Caco-2 (cell line): ENCODE results near the gene MYO5B. TPM values are rescaled to one million over a fixed set of nuclear protein-coding genes. Genes with fewer than 3 reads are reported as not detected.

Source experiments
- BruUV-seq: library from RNA; stranded (reverse); fragments of 400-500 nt; replicated peaks from 2 replicates; lab custom pipeline; 2021; lab: Mats Ljungman, UMichigan
- CTCF ChIA-PET: fragments of 300-600 bp; sonication (Branson Sonifier 250); formaldehyde crosslinking; loops from one replicate; lab custom pipeline; 2022; ENCODE audit warnings: antibody characterized with exemption; lab: Charles Lee
- POLR2A ChIA-PET: fragments of 300-600 bp; sonication (Branson Sonifier 250); formaldehyde crosslinking; loops from one replicate; lab custom pipeline; 2022; ENCODE audit warnings: antibody characterized with exemption; lab: Charles Lee
- DNase-seq, 2 experiments: peaks; one replicate each; pipeline versions ENCODE4 v3.0.0 to v3.0.0-alpha.2; 2020 to 2022
- H3K27me3 ChIP-seq: replicated peaks from 2 replicates; pipeline ENCODE4 v1.6.0; 2011; ENCODE audit warnings: low read length; ENCODE audit not compliant: control insufficient read depth, insufficient read depth
- H3K36me3 ChIP-seq: 2 replicates; pipeline ENCODE4 v1.5.1; 2011; ENCODE audit warnings: low read length; ENCODE audit not compliant: control insufficient read depth, insufficient read depth
- H3K4me1 ChIP-seq: fragments of 250-450 bp; sonication (Bioruptor Pico); 2 replicates; pipeline ENCODE4 v1.5.1; 2020; ENCODE audit warnings: mild to moderate bottlenecking
- H3K4me3 ChIP-seq: 2 replicates; pipeline ENCODE4 v1.5.1; 2011; ENCODE audit warnings: low read depth, mild to moderate bottlenecking, control low read depth, low read length
- H3K9me3 ChIP-seq: fragments of 250-450 bp; sonication (Bioruptor Pico); 2 replicates; pipeline ENCODE4 v1.5.1; 2020; ENCODE audit warnings: mild to moderate bottlenecking, moderate library complexity
- H3K27ac Mint-ChIP-seq: one replicate; pipeline ENCODE4 v1.8.0; 2022; ENCODE audit warnings: mixed read lengths; ENCODE audit not compliant: unreplicated experiment
- H3K27me3 Mint-ChIP-seq: one replicate; pipeline ENCODE4 v1.8.0; 2022; ENCODE audit warnings: mixed read lengths; ENCODE audit not compliant: insufficient read depth, unreplicated experiment
- H3K36me3 Mint-ChIP-seq: one replicate; pipeline ENCODE4 v1.8.0; 2022; ENCODE audit warnings: mild to moderate bottlenecking, mixed read lengths; ENCODE audit not compliant: insufficient read depth, unreplicated experiment
- H3K4me1 Mint-ChIP-seq: one replicate; pipeline ENCODE4 v1.8.0; 2022; ENCODE audit warnings: low read depth, mixed read lengths; ENCODE audit not compliant: unreplicated experiment
- H3K4me3 Mint-ChIP-seq: one replicate; pipeline ENCODE4 v1.8.0; 2022; ENCODE audit warnings: mild to moderate bottlenecking, moderate library complexity, mixed read lengths; ENCODE audit not compliant: unreplicated experiment
- H3K9me3 Mint-ChIP-seq: one replicate; pipeline ENCODE4 v1.8.0; 2022; ENCODE audit warnings: mixed read lengths; ENCODE audit not compliant: unreplicated experiment
- CTCF ChIP-seq, 2 experiments: fragments of 200-600 bp in 1 of 2; IDR thresholded peaks; 1 replicate in 1 of 2; 2 replicates in 1 of 2; pipeline versions ENCODE4 v1.5.1 to v1.8.0; 2011 to 2022; ENCODE audit warnings: antibody characterized with exemption in 1 of 2, control low read depth in 1 of 2, inconsistent platforms in 1 of 2, low read depth in 1 of 2, low read length in 1 of 2, mild to moderate bottlenecking in 1 of 2, moderate library complexity in 1 of 2; ENCODE audit not compliant: insufficient read depth in 1 of 2, severe bottlenecking in 1 of 2, unreplicated experiment in 1 of 2
- intact Hi-C: fragments of 100-400 bp; cut with micrococcal nuclease; formaldehyde crosslinking; loops from one replicate; pipeline ENCODE4 v1.10.0; 2022; ENCODE audit not compliant: unreplicated experiment
- total RNA-seq: library from RNA; stranded (reverse); gene quantifications from 2 replicates; pipeline ENCODE4 v1.2.3, GENCODE V29; 2022

Gene MYO5B
- total RNA-seq, 1 experiment from 2014 or later = 28.3 TPM

- CTCF ChIA-PET = no interaction called here
- Histone ChIP-seq H3K36me3 (no peaks in the 10 kb centered on the region), H3K27me3 (no peaks in the 10 kb centered on the region), H3K9me3 (no peaks in the 10 kb centered on the region), H3K4me1 (peaks cover 7% of the 10 kb centered on the region), H3K4me3 (no peak overlapping the region)
- POLR2A ChIA-PET = no interaction called here
- BruUV-seq = no TSS peak
- Mint-ChIP-seq H3K4me3 (no peak overlapping the region), H3K27ac (no peak overlapping the region), H3K4me1 (peaks cover 8% of the 10 kb centered on the region), H3K27me3 (no peaks in the 10 kb centered on the region), H3K36me3 (peaks cover 12% of the 10 kb centered on the region), H3K9me3 (no peaks in the 10 kb centered on the region)
- no peak for TF ChIP-seq CTCF (IDR thresholded peaks at IDR 0.05; ENCODE audit: insufficient read depth in 1 of 2, low read depth in 1 of 2, low read length in 1 of 2, severe bottlenecking in 1 of 2, unreplicated experiment in 1 of 2)
- no peak for DNase-seq
- intact Hi-C loops = no loop called here
These were observed 332.1 kb downstream of the MYO5B start for GRCh38 chr18:49862656-49863385.

- Histone ChIP-seq H3K27me3 (no peaks in the 10 kb centered on the region), H3K4me1 (peaks cover 7% of the 10 kb centered on the region), H3K9me3 (no peaks in the 10 kb centered on the region), H3K4me3 (no peak overlapping the region), H3K36me3 (no peaks in the 10 kb centered on the region)
- no peaks in the 10 kb centered on the region for H3K27me3 Mint-ChIP-seq
- ChIA-PET POLR2A (no interaction called here), CTCF (no interaction called here)
- no peak for DNase-seq
- TF ChIP-seq CTCF (IDR thresholded peaks at IDR 0.05; ENCODE audit: insufficient read depth in 1 of 2, low read depth in 1 of 2, low read length in 1 of 2, severe bottlenecking in 1 of 2, unreplicated experiment in 1 of 2) = no peak
- H3K4me1 Mint-ChIP-seq = peaks cover 4% of the 10 kb centered on the region
- no peak overlapping the region for H3K4me3 Mint-ChIP-seq
- H3K27ac Mint-ChIP-seq = no peak overlapping the region
- H3K9me3 Mint-ChIP-seq = no peaks in the 10 kb centered on the region
- intact Hi-C loops = no loop called here
- BruUV-seq = no TSS peak
- H3K36me3 Mint-ChIP-seq = peaks cover 6% of the 10 kb centered on the region
These were observed 333.3 kb downstream of the MYO5B start for GRCh38 chr18:49861659-49862058.

GRCh38 chr18:49859725-49860124, 335.2 kb downstream of the MYO5B start:
- Histone ChIP-seq H3K27me3 (no peaks in the 10 kb centered on the region), H3K9me3 (no peaks in the 10 kb centered on the region), H3K36me3 (no peaks in the 10 kb centered on the region), H3K4me3 (no peak overlapping the region), H3K4me1 (peaks cover 7% of the 10 kb centered on the region)
- no peaks in the 10 kb centered on the region for H3K9me3 Mint-ChIP-seq
- H3K4me3 Mint-ChIP-seq = no peak overlapping the region
- no peaks in the 10 kb centered on the region for H3K4me1 Mint-ChIP-seq
- ChIA-PET POLR2A (no interaction called here), CTCF (interaction anchor here (1.4 kb wide), 1 partner anchor 48 kb away, joined by 3 read pairs; no protein-coding TSS in a partner anchor)
- no peak for DNase-seq
- no peaks in the 10 kb centered on the region for H3K27me3 Mint-ChIP-seq
- TF ChIP-seq CTCF (IDR thresholded peaks at IDR 0.05; ENCODE audit: insufficient read depth in 1 of 2, low read depth in 1 of 2, low read length in 1 of 2, severe bottlenecking in 1 of 2, unreplicated experiment in 1 of 2) = no peak
- peaks cover 6% of the 10 kb centered on the region for H3K36me3 Mint-ChIP-seq
- H3K27ac Mint-ChIP-seq = no peak overlapping the region
- BruUV-seq = no TSS peak
- intact Hi-C loops = loop anchor here (2.0 to 5.0 kb wide), 3 partner anchors 47 to 299 kb away; partner anchors contain the start of gene ACAA2
